ENCODE data around the gene MAPKAP1.
A peak's percentile ranks its signal among the peaks of the same experiment; 100 is the strongest.
"Not testable (repeated sequence)": the region's sequence is repeated elsewhere in the genome, so short reads cannot be mapped to it uniquely, and the experiment has no call there.

Gene MAPKAP1

GRCh38 chr9:125415583-125416460 is 291.2 kb downstream of the MAPKAP1 start:
- DNase-seq (ENCODE audit: low read depth, low spot score), result no peak

- DNase-seq (ENCODE audit: low read depth, low spot score), result no peak
Measured at GRCh38 chr9:125413579-125413978, 293.4 kb downstream of the MAPKAP1 start.

GRCh38 chr9:125412166-125412565 is 294.8 kb downstream of the MAPKAP1 start:
- DNase-seq (ENCODE audit: low read depth, low spot score), result no peak

GRCh38 chr9:125411171-125411756 is 295.7 kb downstream of the MAPKAP1 start:
- DNase-seq (ENCODE audit: low read depth, low spot score), result no peak

GRCh38 chr9:125410522-125410894 is 296.5 kb downstream of the MAPKAP1 start:
- DNase-seq (ENCODE audit: low read depth, low spot score), result no peak

- peak; percentile 76 for DNase-seq (ENCODE audit: low read depth, low spot score)
Measured at GRCh38 chr9:125409637-125410521, 297.1 kb downstream of the MAPKAP1 start.

GRCh38 chr9:125409217-125409636 is 297.8 kb downstream of the MAPKAP1 start:
- DNase-seq (ENCODE audit: low read depth, low spot score), result peak; percentile 49

- DNase-seq (ENCODE audit: low read depth, low spot score), result peak; percentile 82
Measured at GRCh38 chr9:125407974-125408900, 298.8 kb downstream of the MAPKAP1 start.

- DNase-seq (ENCODE audit: low read depth, low spot score), result no peak
Measured at GRCh38 chr9:125407432-125407973, 299.5 kb downstream of the MAPKAP1 start.

GRCh38 chr9:125406810-125407087 is 300.3 kb downstream of the MAPKAP1 start:
- DNase-seq (ENCODE audit: low read depth, low spot score), result no peak

GRCh38 chr9:125405938-125406809 is 300.8 kb downstream of the MAPKAP1 start:
- peak; percentile 47 for DNase-seq (ENCODE audit: low read depth, low spot score)

- no peak for DNase-seq (ENCODE audit: low read depth, low spot score)
Measured at GRCh38 chr9:125404733-125405132, 302.3 kb downstream of the MAPKAP1 start.

- no peak for DNase-seq (ENCODE audit: low read depth, low spot score)
Measured at GRCh38 chr9:125400725-125401716, 306.0 kb downstream of the MAPKAP1 start.

- DNase-seq (ENCODE audit: low read depth, low spot score), result not testable (repeated sequence)
Measured at GRCh38 chr9:125400232-125400631, 306.8 kb downstream of the MAPKAP1 start.

GRCh38 chr9:125399666-125400065 is 307.3 kb downstream of the MAPKAP1 start:
- no peak for DNase-seq (ENCODE audit: low read depth, low spot score)

GRCh38 chr9:125399165-125399564 is 307.8 kb downstream of the MAPKAP1 start:
- no peak for DNase-seq (ENCODE audit: low read depth, low spot score)

GRCh38 chr9:125398243-125398642 is 308.8 kb downstream of the MAPKAP1 start:
- DNase-seq (ENCODE audit: low read depth, low spot score), result no peak

- DNase-seq (ENCODE audit: low read depth, low spot score), result no peak
Measured at GRCh38 chr9:125397736-125398135, 309.3 kb downstream of the MAPKAP1 start.

- no peak for DNase-seq (ENCODE audit: low read depth, low spot score)
Measured at GRCh38 chr9:125396799-125397198, 310.2 kb downstream of the MAPKAP1 start.
